HG02852 (cell line): ENCODE results near the gene GPR107.

Experiments
- ATAC-seq: cut with Tn5 transposase; IDR thresholded peaks from one replicate; pipeline ENCODE4 v1.9.1; 2021; ENCODE audit warnings: mild to moderate bottlenecking, moderate library complexity; ENCODE audit not compliant: unreplicated experiment

The GPR107 gene

DNA sequence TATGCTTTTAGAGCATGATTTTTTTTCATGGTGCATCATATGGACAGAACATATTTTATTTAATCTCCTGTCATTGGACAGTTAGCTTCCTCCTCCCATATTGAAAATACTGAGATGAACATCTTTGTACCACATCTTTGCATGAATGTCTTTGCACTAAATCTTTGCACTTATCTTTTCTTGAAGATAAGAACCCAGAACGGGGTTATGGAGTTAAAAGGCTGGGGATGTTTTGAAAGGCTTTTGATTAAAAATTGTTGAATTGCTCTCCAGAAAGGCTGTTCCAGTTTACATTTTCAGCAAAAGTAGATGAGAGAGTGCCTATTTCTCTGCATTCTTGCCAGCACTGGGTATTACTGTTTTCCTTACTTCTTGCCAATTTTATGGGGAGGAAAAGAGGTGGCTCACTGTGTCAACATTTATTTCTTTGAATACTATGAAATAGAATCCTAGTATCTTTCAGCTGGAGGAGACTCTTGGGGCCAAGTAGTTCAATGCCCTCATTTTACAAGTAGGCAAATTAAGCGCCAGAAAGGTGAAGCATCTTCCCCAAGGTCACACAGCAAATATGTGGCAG, 125.7 kb downstream of the GPR107 start:
- ATAC-seq, result no peak

DNA sequence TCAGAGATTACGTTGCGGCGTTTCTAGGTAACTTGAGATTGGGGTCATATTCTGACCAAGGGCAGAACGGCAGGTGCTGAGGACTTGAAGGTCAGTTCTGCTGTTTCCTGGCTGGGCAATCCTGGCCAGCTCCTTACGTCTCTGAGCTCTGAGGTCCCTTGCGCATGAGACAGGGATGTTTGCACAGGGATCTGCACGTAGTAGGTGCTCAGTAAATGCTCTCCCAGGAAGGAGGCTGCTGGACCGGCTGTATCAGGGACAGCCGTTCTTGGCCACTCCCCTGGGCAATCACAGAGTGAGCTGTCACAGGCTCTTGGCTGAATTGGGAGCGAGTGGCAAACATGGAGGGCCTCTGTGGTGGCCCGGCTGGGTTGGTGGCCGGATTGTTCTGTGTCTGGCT, 126.8 kb downstream of the GPR107 start:
- ATAC-seq, result no peak

DNA sequence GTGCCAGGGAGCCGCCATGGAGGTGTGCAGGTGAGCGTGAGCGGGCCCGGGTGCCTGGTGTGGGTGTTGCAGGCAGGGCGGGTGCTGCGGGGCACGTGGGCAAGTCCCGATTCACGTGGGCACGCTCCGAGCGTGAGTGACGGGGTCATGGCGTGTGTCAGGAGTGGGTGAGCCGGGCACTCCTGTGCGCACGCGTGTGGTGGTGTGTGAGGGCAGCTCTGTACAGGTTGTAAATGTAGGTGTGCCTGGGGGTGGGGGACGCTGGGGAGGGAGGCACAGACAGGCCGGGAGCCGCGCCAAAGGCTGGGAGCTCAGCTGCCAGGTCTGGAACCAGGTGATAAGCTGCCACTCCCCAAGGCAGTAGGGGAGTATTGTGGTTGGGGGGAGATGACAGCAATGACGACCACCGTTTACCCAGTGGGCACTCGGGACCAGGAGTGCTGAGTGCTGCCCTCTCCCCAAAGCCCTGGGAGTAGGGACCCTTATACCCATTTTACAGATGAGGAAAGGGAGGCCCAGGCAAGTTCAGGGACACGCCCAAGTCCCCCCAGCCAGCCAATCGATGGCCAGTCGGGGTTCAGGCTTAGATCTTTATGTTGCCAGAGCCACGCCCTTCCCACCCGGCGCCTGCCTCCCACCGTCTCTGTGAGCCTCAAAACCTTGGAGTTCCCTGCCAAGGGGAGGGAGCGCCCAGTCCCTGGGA, 128.1 kb downstream of the GPR107 start:
- ATAC-seq, result no peak

DNA sequence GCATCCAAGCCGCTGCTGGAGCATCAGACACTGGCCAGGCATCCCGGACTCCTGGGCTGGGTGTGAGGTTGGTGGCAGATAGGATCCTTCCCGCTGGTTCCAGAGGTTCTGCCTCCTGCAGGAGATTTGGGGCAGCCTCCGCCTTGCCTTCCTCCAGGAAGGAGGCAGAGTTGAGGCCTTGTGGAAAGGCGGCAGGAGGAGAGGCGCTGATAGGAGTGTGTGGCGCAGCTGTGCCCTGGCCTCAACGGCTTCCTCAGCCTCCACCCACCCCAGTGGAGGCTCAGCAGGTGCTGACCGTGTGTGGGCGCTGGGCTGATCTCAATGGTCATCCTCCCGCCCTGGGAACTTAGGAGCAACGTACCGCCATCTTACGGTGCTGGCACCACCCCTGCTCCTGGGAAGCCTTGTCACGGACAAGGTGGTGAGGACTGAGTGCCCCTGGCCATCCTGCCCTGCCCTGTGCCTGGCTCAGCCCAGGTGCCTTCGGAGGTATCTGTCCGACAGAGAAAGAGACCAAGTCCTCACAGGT, 128.7 kb downstream of the GPR107 start:
- ATAC-seq, result no peak

DNA sequence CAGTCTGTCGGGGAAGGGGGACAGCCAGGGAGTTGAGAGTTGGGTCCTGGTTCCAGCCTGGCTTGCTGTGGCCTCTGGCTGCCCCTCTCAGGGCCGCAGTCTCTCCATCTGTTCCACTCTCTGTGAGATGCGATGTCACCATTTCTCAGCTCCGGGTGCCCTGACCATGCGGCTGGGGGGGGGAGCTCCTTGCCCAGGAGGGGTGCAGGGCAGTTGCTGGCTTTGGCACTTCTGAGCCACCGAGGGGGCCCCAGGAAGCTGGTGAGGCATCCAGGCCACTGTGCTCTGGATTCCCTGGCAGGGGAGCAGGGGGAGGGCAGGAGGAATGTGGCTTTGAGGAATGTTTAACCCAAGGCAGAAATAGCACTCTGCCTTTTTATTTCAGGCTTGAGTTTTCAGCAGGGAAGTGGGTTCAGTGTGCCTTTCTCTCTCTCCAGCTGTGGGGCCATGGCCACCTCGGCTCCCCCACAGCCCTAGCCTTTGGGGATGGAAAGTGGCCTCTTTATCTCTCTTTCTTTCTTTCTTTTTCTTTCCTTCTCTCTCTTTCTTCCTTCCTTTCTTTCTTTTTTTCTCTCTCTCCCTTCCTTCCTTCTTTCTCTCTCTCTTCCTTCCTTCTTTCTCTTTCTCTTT, 129.5 kb downstream of the GPR107 start:
- ATAC-seq, result no peak

DNA sequence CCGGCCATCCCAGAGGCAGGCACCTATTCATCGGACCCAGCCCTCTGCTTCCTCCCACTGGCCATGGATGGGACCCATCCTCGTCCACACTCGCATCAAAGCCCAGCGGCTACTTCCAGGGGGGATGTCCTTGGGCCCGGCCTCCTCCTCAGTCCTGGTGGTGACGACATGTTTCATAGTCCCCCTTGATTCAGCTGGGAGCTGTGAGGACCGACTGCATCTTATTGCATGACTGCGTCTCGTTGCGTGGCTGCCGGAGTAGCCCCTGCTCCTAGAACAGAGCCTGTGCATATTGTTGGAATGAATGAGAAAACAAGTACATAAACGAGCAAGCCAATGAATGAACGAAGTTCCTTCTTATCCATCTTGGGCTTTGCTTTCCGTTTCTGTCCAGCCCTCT, 131.3 kb downstream of the GPR107 start:
- no peak for ATAC-seq

DNA sequence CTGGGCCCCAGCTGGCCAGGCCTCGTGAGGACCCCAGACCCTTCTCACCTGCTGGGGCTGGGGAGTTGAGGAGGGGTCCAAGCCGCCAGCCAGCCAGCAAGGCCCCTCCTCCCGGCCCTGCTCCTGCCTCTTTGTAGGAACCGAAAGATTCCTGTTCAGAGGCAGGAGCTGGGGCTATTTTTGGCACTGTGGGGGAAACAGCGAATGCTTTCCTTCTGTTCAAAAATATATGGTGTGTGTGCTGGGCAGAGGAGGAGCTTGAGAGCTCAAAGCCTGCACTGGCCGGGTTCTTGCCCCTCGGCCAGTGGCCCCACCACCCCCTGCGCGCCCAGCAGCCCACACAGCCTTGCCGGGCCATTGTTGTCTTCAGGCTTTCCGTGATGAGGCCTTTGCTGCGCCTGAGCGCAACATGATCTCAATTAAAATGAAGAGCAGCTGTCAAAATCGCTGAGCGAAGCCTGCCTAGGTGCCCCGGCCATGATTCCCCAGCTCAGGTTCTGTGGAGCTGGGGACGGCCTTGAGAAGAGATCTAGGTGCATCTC, 131.9 kb downstream of the GPR107 start:
- ATAC-seq, result no peak

DNA sequence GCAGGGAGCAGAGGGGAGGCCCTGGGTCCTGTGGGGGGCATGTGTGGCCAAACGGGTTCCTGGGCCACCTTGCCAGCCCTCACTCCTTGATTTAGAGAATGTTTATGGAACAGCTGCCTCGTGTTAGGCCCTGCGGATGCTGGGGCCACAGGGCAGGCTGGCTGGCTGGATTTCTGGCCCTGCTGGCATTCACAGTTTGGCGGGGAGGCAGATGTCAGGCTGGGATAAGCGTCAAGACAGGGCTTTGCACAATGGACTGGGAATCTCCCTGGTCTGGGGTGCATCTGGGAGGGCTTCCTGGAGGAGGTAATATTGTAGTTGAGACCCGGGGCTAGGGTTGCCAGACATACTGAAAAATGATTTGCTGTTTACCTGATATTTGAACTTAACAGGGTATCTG, 132.3 kb downstream of the GPR107 start:
- ATAC-seq, result no peak

DNA sequence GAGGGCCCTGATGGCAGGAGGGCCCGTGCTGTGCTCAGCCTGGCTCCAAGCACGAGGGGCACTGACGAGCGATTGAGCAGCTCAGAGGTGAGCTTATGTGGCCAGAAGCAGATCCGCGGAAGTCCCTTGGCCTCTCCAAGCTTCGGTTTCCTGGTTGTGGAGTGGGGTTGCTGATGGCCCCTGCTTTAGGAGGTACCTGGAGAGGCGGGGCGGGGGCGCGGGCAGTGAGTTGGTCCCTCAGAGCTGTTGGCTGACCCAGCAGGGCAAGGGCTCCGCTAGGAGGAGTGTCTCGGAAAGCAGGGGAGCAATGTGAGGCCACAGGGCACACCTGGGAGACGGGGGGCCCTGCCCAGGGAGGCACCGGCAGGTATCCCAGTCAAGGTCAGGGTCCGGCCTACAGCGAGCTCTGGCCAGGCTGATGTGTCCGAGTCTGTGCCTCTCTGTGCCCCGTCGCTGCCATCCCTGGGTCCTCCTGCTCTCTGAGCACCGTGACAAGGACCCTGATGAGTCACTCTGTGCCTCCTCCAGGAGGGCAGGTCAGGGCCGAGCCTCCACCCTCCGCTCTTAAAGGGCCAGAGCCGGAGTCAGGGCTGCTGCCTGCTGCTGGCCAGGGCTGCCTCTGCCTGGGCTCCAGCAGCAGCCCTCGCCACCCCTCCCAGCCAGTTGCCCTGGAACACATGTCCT, 133.3 kb downstream of the GPR107 start:
- no peak for ATAC-seq

DNA sequence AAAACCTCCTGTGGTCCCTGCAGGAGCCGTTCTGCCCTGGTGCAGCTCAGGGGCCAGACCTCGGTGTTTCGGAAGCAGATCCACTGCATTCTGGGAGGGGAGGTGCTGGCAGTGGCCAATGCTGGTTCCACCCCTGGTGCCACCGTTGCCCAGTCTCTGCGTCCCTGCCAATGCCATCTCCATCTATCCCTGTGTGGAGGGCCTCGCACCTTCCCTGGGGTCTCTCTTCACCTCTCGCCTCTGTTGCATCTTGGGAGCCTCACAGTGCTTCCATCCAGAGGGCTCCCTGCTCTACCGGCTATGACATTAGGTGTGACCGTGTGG, 133.8 kb downstream of the GPR107 start:
- no peak for ATAC-seq

DNA sequence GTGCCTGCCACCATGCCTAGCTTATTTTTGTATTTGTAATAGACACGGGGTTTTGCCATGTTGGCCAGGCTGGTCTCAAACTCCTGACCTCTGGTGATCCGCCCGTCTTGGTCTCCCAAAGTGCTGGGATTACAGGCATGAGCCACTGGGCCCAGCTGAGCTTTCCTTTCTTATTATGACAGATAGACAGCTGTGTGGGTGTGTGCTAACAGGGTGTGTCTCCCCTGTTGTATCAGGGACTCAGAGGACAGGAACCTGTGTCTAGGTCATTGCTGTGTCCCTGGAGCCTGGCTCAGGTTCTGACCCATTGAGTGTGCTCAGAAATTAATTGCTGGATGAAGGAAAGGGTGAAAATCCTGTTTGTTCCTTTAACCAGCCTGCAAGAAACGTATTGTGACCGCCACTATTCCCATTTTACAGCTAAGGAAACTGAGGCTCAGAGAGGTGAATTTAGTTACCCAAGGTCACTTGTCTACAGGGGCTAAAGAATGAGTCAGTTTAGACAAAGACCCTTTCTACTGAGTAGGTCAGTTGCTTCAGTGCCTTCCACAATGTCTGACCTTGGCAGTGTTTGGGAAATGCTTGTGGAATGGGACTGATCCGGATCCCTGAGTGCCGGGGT, 135.3 kb downstream of the GPR107 start:
- ATAC-seq, result no peak
